Panc1 (cell line): Measurements from ENCODE around the gene GSC2. TPM values are rescaled to one million over a fixed set of nuclear protein-coding genes. Genes with fewer than 3 reads are reported as not detected.

Source experiments
- ATAC-seq: fragments of 200-7000 bp; cut with Tn5 transposase; 2 replicates; pipeline ENCODE4 v1.9.1; 2020; ENCODE audit warnings: mild to moderate bottlenecking, moderate library complexity
- BruUV-seq: library from RNA; stranded (reverse); fragments of 400-500 nt; replicated peaks from 2 replicates; lab custom pipeline; 2021; lab: Mats Ljungman, UMichigan
- CTCF ChIA-PET: fragments of 300-600 bp; sonication (Branson Sonifier 250); formaldehyde crosslinking; loops from one replicate; lab custom pipeline; 2022; ENCODE audit warnings: antibody characterized with exemption; lab: Charles Lee
- POLR2A ChIA-PET: fragments of 300-600 bp; sonication (Branson Sonifier 250); formaldehyde crosslinking; loops from one replicate; lab custom pipeline; 2022; ENCODE audit warnings: antibody characterized with exemption; lab: Charles Lee
- DNase-seq: peaks from one replicate; pipeline ENCODE4 v3.0.0-alpha.2; 2010; ENCODE audit warnings: low read depth, low spot score
- H3K27ac ChIP-seq: 2 replicates; pipeline ENCODE4 v1.5.1; 2011; ENCODE audit warnings: mild to moderate bottlenecking, low read length, inconsistent platforms
- H3K27me3 ChIP-seq: fragments of 200-500 bp; sonication (Bioruptor generic); 2 replicates; pipeline ENCODE4 v1.6.0; 2014; ENCODE audit warnings: low read length, inconsistent platforms; ENCODE audit not compliant: control insufficient read depth, insufficient read depth
- H3K36me3 ChIP-seq: fragments of 200-500 bp; sonication (Bioruptor generic); 2 replicates; pipeline ENCODE4 v1.5.1; 2014; ENCODE audit warnings: inconsistent platforms, mild to moderate bottlenecking, low read length, moderate library complexity; ENCODE audit not compliant: control insufficient read depth, insufficient read depth
- H3K4me1 ChIP-seq: 2 replicates; pipeline ENCODE4 v1.5.1; 2011; ENCODE audit warnings: inconsistent platforms, mild to moderate bottlenecking, low read length, moderate library complexity; ENCODE audit not compliant: control insufficient read depth, insufficient read depth
- H3K4me3 ChIP-seq, 2 experiments: 2 replicates each; pipeline ENCODE4 v1.5.1; 2011 to 2012; ENCODE audit warnings: low read depth in 2 of 2, low read length in 2 of 2, mild to moderate bottlenecking in 2 of 2, inconsistent platforms in 1 of 2, moderate library complexity in 1 of 2
- H3K9me3 ChIP-seq: fragments of 200-500 bp; sonication (Bioruptor generic); 2 replicates; pipeline ENCODE4 v1.5.1; 2014; ENCODE audit warnings: low read depth, mild to moderate bottlenecking, inconsistent platforms, low read length, moderate library complexity; ENCODE audit not compliant: control insufficient read depth, insufficient read depth
- POLR2AphosphoS5 ChIP-seq: IDR thresholded peaks from 2 replicates; pipeline ENCODE4 v1.6.1; 2012; ENCODE audit warnings: mild to moderate bottlenecking, low read depth, low read length, moderate library complexity
- SIN3A ChIP-seq: IDR thresholded peaks from 2 replicates; pipeline ENCODE4 v1.6.1; 2012; ENCODE audit warnings: low read depth, mild to moderate bottlenecking, low read length, moderate library complexity, borderline replicate concordance; ENCODE audit not compliant: insufficient read depth
- TCF7L2 ChIP-seq: IDR thresholded peaks from 2 replicates; pipeline ENCODE4 v1.6.1; 2011; ENCODE audit warnings: mild to moderate bottlenecking, low read depth, low read length, inconsistent platforms
- in situ Hi-C: cut with HindIII; loops from 2 replicates; pipeline ENCODE4 v1.10.0; 2016; ENCODE audit warnings: low sequenced_read_pairs, low pct_unique_long_range_greater_than_20kb
- intact Hi-C: fragments of 100-400 bp; cut with micrococcal nuclease; formaldehyde crosslinking; loops from one replicate; pipeline ENCODE4 v1.10.0; 2022; ENCODE audit not compliant: unreplicated experiment
- total RNA-seq: library from RNA; stranded (reverse); gene quantifications from one replicate; pipeline ENCODE4 v1.2.1, GENCODE V29; 2021; ENCODE audit not compliant: unreplicated experiment
- TF ChIP-seq, protein P1 (sequence below): fragments of 450-650 bp; IDR thresholded peaks from 2 replicates; pipeline ENCODE4 v1.5.1; 2017; ENCODE audit warnings: mild to moderate bottlenecking
- TF ChIP-seq, protein P2 (sequence below), 2 experiments: IDR thresholded peaks; 2 replicates each; pipeline ENCODE4 v1.6.1; 2011 to 2012; ENCODE audit warnings: low read depth in 2 of 2, control low read depth in 1 of 2, low read length in 1 of 2, mild to moderate bottlenecking in 1 of 2, moderate library complexity in 1 of 2; ENCODE audit not compliant: insufficient read depth in 1 of 2

The GSC2 gene
- total RNA-seq, 1 experiment from 2014 or later: 0.23 TPM

DNA sequence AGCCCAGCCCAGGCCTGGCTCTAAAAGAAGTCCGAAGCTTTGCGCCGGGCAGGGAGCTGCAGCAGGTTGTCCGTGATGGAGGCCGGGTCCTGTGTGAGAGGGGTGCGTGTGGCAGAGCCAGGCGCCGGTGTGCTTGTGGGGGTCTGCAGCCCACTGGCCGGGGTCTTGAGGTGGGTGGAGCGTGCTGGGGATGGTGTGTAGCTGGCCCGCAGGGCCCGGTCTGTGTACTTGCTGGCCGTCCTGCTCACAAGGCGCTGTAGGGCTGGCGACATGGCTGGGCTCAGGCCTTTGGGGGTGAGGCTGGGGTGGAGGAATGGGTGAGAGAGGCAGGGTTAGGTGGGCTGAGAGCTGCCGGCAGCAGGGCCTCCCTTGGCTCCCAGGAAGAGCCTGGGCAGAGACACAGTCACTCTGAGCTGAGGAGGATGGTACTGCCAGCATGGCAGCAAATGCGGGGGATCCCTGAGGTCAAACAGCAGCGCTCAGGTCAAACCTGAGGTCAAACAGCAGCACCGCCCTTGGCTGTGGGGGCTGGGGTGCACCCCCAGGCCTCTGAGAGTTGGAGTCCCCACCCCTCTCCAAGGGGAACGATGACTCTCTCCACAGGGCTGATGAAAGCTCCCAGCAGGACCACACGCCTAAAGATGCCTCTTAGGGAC is 15.8 kb downstream of the GSC2 start:
- CTCF ChIA-PET: no interaction called here
- TF ChIP-seq TCF7L2: no peak
- no peak for TF ChIP-seq POLR2AphosphoS5
- TF ChIP-seq, protein P1, sequence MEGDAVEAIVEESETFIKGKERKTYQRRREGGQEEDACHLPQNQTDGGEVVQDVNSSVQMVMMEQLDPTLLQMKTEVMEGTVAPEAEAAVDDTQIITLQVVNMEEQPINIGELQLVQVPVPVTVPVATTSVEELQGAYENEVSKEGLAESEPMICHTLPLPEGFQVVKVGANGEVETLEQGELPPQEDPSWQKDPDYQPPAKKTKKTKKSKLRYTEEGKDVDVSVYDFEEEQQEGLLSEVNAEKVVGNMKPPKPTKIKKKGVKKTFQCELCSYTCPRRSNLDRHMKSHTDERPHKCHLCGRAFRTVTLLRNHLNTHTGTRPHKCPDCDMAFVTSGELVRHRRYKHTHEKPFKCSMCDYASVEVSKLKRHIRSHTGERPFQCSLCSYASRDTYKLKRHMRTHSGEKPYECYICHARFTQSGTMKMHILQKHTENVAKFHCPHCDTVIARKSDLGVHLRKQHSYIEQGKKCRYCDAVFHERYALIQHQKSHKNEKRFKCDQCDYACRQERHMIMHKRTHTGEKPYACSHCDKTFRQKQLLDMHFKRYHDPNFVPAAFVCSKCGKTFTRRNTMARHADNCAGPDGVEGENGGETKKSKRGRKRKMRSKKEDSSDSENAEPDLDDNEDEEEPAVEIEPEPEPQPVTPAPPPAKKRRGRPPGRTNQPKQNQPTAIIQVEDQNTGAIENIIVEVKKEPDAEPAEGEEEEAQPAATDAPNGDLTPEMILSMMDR: no peak
- no TSS peak for BruUV-seq

DNA sequence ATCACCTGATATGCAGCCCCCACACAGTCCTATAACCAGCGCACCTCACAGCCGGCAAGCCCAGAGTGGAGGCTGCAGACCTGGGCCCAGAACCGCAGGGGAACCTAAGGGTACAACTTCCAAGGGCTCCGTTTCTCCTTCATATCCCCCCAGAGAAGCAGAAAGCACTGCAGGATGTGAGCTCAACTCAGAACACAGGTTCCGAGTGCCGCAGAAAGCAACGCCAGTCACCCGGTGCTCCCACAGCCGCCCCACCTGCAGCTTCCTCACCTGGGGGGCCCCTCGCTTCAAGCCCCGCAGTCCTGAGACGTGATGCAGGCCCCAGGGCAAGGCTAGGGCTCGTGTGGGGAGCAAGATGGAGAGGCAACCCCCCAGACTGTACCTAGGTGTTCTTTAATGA is 16.5 kb downstream of the GSC2 start:
- H3K4me1 ChIP-seq: no peaks in the 10 kb centered on the region
- no peaks in the 10 kb centered on the region for H3K36me3 ChIP-seq
- intact Hi-C loops: no loop called here
- in situ Hi-C loops: no loop called here
- H3K27me3 ChIP-seq: no peaks in the 10 kb centered on the region
- TF ChIP-seq, protein P2, sequence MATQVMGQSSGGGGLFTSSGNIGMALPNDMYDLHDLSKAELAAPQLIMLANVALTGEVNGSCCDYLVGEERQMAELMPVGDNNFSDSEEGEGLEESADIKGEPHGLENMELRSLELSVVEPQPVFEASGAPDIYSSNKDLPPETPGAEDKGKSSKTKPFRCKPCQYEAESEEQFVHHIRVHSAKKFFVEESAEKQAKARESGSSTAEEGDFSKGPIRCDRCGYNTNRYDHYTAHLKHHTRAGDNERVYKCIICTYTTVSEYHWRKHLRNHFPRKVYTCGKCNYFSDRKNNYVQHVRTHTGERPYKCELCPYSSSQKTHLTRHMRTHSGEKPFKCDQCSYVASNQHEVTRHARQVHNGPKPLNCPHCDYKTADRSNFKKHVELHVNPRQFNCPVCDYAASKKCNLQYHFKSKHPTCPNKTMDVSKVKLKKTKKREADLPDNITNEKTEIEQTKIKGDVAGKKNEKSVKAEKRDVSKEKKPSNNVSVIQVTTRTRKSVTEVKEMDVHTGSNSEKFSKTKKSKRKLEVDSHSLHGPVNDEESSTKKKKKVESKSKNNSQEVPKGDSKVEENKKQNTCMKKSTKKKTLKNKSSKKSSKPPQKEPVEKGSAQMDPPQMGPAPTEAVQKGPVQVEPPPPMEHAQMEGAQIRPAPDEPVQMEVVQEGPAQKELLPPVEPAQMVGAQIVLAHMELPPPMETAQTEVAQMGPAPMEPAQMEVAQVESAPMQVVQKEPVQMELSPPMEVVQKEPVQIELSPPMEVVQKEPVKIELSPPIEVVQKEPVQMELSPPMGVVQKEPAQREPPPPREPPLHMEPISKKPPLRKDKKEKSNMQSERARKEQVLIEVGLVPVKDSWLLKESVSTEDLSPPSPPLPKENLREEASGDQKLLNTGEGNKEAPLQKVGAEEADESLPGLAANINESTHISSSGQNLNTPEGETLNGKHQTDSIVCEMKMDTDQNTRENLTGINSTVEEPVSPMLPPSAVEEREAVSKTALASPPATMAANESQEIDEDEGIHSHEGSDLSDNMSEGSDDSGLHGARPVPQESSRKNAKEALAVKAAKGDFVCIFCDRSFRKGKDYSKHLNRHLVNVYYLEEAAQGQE (IDR thresholded peaks at IDR 0.05; ENCODE audit: insufficient read depth in 1 of 2, low read depth in 2 of 2, low read length in 1 of 2): no peak
- TF ChIP-seq SIN3A (no peak), TCF7L2 (no peak), POLR2AphosphoS5 (no peak)
- TF ChIP-seq, protein P1: no peak
- no peaks in the 10 kb centered on the region for H3K9me3 ChIP-seq
- no peak overlapping the region for H3K27ac ChIP-seq
- no peak for ATAC-seq
- ChIA-PET POLR2A (no interaction called here), CTCF (no interaction called here)
- no peak overlapping the region for H3K4me3 ChIP-seq
- no TSS peak for BruUV-seq
- no peak for DNase-seq

More for the DNA sequence above, 15.8 kb downstream of the GSC2 start:
- Histone ChIP-seq H3K36me3 (no peaks in the 10 kb centered on the region), H3K27me3 (no peaks in the 10 kb centered on the region), H3K27ac (no peak overlapping the region), H3K4me3 (no peak overlapping the region), H3K4me1 (no peaks in the 10 kb centered on the region), H3K9me3 (no peaks in the 10 kb centered on the region)
- in situ Hi-C loops (no loop called here), intact Hi-C loops (no loop called here)
- DNase-seq (no peak), ATAC-seq (no peak; the same call in 1 of the 2 replicates)
- POLR2A ChIA-PET: interaction anchor here (0.6 kb wide), 1 partner anchor 424 kb away, joined by 3 read pairs; no protein-coding TSS in a partner anchor
